WTC11 (cell line): ENCODE measurements around the gene SKAP1.

ENCODE experiments used
- CBFB ChIP-seq: sonication (generic); formaldehyde crosslinking; IDR thresholded peaks from 2 replicates; pipeline ENCODE4 v1.8.1; 2022; ENCODE audit warnings: mild to moderate bottlenecking, low read depth, missing genetic modification reagents
- KAT7 ChIP-seq: sonication (generic); formaldehyde crosslinking; IDR thresholded peaks from 2 replicates; pipeline ENCODE4 v1.8.1; 2023; ENCODE audit warnings: missing genetic modification reagents, mild to moderate bottlenecking, borderline replicate concordance
- RELA ChIP-seq: sonication (generic); formaldehyde crosslinking; IDR thresholded peaks from 2 replicates; pipeline ENCODE4 v1.8.1; 2022; ENCODE audit warnings: missing genetic modification reagents, mild to moderate bottlenecking, borderline replicate concordance
- SP1 ChIP-seq: sonication (generic); formaldehyde crosslinking; conservative IDR thresholded peaks from 2 replicates; pipeline ENCODE4 v1.8.1; 2022; ENCODE audit warnings: missing genetic modification reagents
- ZNF121 ChIP-seq: sonication (generic); formaldehyde crosslinking; IDR thresholded peaks from 2 replicates; pipeline ENCODE4 v1.8.0; 2023; ENCODE audit warnings: missing genetic modification reagents
- TF ChIP-seq, protein P1 (sequence below): fragments of 250-450 bp; sonication (Bioruptor Pico); IDR thresholded peaks from 2 replicates; pipeline ENCODE4 v1.9.0; 2021; ENCODE audit warnings: mild to moderate bottlenecking, borderline replicate concordance
- TF ChIP-seq, protein P2 (sequence below): fragments of 200-600 bp; IDR thresholded peaks from 2 replicates; pipeline ENCODE4 v1.8.0; 2022; ENCODE audit warnings: antibody characterized with exemption
- TF ChIP-seq, protein P3 (sequence below): sonication (generic); formaldehyde crosslinking; IDR thresholded peaks from 2 replicates; pipeline ENCODE4 v1.8.0; 2022; ENCODE audit warnings: mild to moderate bottlenecking, missing genetic modification reagents

DNA sequence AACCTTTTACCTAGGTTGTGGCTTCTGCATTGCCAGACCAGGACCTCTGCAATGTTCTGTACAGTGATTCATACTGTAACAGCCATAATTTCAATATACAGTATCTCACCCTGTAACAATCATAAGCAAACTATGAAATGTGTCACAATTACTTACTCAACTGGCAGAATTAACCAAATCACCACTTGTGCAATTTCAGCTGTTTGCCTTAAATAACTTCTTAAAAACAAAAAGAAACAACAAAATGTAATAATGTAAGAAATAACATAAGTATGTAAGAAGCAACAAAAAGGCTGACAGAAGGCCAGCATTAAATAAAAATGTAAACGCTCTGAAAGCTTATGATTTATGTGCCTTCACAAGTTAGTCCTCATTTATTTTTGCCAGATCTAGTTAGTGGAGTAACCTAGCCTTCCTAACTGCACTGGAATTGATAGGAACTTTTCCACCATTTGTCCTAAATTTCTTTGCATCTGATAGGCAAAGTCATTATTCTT lies 96.9 kb downstream of the SKAP1 start:
- TF ChIP-seq, protein P1, sequence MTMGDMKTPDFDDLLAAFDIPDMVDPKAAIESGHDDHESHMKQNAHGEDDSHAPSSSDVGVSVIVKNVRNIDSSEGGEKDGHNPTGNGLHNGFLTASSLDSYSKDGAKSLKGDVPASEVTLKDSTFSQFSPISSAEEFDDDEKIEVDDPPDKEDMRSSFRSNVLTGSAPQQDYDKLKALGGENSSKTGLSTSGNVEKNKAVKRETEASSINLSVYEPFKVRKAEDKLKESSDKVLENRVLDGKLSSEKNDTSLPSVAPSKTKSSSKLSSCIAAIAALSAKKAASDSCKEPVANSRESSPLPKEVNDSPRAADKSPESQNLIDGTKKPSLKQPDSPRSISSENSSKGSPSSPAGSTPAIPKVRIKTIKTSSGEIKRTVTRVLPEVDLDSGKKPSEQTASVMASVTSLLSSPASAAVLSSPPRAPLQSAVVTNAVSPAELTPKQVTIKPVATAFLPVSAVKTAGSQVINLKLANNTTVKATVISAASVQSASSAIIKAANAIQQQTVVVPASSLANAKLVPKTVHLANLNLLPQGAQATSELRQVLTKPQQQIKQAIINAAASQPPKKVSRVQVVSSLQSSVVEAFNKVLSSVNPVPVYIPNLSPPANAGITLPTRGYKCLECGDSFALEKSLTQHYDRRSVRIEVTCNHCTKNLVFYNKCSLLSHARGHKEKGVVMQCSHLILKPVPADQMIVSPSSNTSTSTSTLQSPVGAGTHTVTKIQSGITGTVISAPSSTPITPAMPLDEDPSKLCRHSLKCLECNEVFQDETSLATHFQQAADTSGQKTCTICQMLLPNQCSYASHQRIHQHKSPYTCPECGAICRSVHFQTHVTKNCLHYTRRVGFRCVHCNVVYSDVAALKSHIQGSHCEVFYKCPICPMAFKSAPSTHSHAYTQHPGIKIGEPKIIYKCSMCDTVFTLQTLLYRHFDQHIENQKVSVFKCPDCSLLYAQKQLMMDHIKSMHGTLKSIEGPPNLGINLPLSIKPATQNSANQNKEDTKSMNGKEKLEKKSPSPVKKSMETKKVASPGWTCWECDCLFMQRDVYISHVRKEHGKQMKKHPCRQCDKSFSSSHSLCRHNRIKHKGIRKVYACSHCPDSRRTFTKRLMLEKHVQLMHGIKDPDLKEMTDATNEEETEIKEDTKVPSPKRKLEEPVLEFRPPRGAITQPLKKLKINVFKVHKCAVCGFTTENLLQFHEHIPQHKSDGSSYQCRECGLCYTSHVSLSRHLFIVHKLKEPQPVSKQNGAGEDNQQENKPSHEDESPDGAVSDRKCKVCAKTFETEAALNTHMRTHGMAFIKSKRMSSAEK (CRISPR knock-in tag): no peak
- TF ChIP-seq CBFB (CRISPR knock-in tag) (no peak), RELA (CRISPR knock-in tag) (no peak), KAT7 (CRISPR knock-in tag) (no peak), SP1 (CRISPR knock-in tag) (no peak), ZNF121 (CRISPR knock-in tag) (no peak)
- TF ChIP-seq, protein P2, sequence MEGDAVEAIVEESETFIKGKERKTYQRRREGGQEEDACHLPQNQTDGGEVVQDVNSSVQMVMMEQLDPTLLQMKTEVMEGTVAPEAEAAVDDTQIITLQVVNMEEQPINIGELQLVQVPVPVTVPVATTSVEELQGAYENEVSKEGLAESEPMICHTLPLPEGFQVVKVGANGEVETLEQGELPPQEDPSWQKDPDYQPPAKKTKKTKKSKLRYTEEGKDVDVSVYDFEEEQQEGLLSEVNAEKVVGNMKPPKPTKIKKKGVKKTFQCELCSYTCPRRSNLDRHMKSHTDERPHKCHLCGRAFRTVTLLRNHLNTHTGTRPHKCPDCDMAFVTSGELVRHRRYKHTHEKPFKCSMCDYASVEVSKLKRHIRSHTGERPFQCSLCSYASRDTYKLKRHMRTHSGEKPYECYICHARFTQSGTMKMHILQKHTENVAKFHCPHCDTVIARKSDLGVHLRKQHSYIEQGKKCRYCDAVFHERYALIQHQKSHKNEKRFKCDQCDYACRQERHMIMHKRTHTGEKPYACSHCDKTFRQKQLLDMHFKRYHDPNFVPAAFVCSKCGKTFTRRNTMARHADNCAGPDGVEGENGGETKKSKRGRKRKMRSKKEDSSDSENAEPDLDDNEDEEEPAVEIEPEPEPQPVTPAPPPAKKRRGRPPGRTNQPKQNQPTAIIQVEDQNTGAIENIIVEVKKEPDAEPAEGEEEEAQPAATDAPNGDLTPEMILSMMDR: no peak
- TF ChIP-seq, protein P3, sequence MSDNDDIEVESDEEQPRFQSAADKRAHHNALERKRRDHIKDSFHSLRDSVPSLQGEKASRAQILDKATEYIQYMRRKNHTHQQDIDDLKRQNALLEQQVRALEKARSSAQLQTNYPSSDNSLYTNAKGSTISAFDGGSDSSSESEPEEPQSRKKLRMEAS (CRISPR knock-in tag): no peak
